ENCODE data around the gene PDZD2.
A peak's percentile ranks its signal among the peaks of the same experiment; 100 is the strongest.

PDZD2 gene

GRCh38 chr5:31942546-31942945, 303.6 kb downstream of the PDZD2 start:
- Histone ChIP-seq H3K9me3 (no peaks in the 10 kb centered on the region), H3K36me3 (no peaks in the 10 kb centered on the region), H3K9ac (no peak overlapping the region), H4K20me1 (no peaks in the 10 kb centered on the region), H3K4me2 (no peak overlapping the region), H3K27me3 (no peaks in the 10 kb centered on the region), H3K4me3 (no peak overlapping the region), H3K4me1 (no peaks in the 10 kb centered on the region), H3K27ac (no peak overlapping the region)
- TF ChIP-seq Cebpa-rat (IDR thresholded peaks at IDR 0.05), result no peak

DNA sequence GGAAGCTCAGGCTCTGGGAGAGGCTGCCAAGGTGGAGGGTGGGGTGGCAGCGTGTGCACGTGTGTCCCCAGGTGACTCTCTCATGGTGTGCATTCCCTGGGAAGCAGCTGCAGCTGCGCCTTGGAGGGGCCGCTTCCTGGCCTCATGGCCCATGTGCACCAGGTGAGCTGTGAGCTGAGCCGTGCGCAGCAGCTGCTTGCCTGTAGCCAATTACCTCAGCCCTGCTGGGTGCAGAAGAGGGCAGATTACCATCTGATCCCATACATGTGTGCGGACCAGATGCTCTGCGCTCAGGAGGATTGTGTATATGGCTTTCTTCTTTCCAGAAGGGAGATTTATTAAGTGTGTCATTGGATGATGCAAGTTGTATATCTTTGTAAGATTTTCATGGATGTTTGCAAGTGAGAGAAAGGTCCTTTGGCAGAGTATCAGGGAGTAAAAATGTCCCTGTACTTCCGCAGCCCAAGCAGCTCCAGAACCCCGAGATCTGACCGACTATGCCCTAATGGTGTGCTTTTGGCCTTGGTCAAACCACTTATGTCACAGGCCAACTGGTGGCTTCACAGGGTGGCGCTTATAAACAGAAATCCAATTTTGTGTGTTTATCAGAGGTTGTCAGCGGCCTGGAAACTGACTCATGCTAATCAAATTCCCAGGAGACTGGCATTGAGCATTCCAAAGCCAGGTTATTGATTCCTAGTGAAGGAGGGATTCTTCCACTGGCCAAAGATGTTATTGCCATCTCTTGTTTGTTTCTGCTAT, 305.9 kb downstream of the PDZD2 start:
- no peak for TF ChIP-seq Cebpa-rat (IDR thresholded peaks at IDR 0.05)
- no peak overlapping the region for H3K27ac ChIP-seq
- no peak overlapping the region for H3K4me3 ChIP-seq
- no peaks in the 10 kb centered on the region for H3K36me3 ChIP-seq
- H3K27me3 ChIP-seq, result no peaks in the 10 kb centered on the region
- no peaks in the 10 kb centered on the region for H3K9me3 ChIP-seq
- no peaks in the 10 kb centered on the region for H4K20me1 ChIP-seq
- H3K4me1 ChIP-seq, result no peaks in the 10 kb centered on the region
- H3K4me2 ChIP-seq, result no peak overlapping the region
- H3K9ac ChIP-seq, result no peak overlapping the region

DNA sequence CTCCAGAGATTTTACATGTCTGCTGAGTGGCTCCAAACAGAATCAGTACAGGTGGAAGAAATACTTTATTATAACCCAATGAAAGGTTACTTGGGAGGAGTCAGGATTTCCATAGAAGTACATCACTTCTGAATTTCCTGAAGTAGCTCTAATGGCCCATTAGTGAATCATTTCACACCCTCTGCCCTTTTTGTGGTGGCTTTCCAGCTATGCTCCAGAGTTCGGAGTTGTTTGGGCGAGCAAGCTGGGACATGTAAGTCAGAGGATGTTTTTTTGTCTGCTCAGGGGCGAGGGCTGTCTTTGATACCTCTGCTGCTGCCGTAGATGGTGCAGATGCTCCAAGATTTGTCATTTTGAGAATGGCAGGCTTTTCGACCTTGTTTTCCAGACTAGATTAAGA, 309.1 kb downstream of the PDZD2 start:
- no peak for TF ChIP-seq Cebpa-rat (IDR thresholded peaks at IDR 0.05)
- H3K4me3 ChIP-seq, result no peak overlapping the region

GRCh38 chr5:31952067-31952466, 313.1 kb downstream of the PDZD2 start:
- Histone ChIP-seq H3K9me3 (no peaks in the 10 kb centered on the region), H4K20me1 (no peaks in the 10 kb centered on the region), H3K4me3 (no peak overlapping the region), H3K27ac (no peak overlapping the region), H3K4me1 (no peaks in the 10 kb centered on the region), H3K9ac (no peak overlapping the region), H3K36me3 (no peaks in the 10 kb centered on the region), H3K4me2 (no peak overlapping the region), H3K27me3 (no peaks in the 10 kb centered on the region)
- TF ChIP-seq Cebpa-rat (IDR thresholded peaks at IDR 0.05), result no peak

More for the DNA sequence above, 309.1 kb downstream of the PDZD2 start:
- Histone ChIP-seq H3K27ac (no peak overlapping the region), H3K9ac (no peak overlapping the region), H3K4me1 (no peaks in the 10 kb centered on the region), H4K20me1 (no peaks in the 10 kb centered on the region), H3K36me3 (no peaks in the 10 kb centered on the region), H3K27me3 (no peaks in the 10 kb centered on the region), H3K4me2 (no peak overlapping the region), H3K9me3 (no peaks in the 10 kb centered on the region)

DNA sequence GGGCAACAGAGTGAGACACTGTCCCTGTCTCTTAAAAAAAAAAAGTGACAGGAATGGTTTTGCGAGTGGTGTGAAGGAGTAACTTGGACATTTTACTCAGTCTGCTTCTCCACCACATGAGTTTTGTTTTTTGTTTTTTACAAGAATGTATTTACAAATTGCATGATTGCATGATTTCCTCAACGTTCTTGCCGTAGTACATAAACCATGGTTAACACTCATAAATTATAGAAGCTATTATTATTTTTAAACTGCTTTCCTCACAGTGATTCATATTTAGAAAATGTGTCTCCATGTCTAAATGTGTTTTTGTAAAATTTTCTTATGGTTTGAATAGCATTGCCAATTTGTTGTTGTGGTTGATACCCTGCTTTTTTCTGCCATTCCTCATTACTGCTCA, 315.2 kb downstream of the PDZD2 start:
- H3K4me2 ChIP-seq, result no peak overlapping the region
- H3K4me3 ChIP-seq, result no peak overlapping the region
- no peaks in the 10 kb centered on the region for H4K20me1 ChIP-seq
- no peak overlapping the region for H3K27ac ChIP-seq
- TF ChIP-seq Cebpa-rat (IDR thresholded peaks at IDR 0.05), result no peak
- no peaks in the 10 kb centered on the region for H3K4me1 ChIP-seq
- no peaks in the 10 kb centered on the region for H3K9me3 ChIP-seq
- no peak overlapping the region for H3K9ac ChIP-seq
- no peaks in the 10 kb centered on the region for H3K36me3 ChIP-seq
- H3K27me3 ChIP-seq, result no peaks in the 10 kb centered on the region

GRCh38 chr5:31957151-31957550, 318.2 kb downstream of the PDZD2 start:
- H3K9me3 ChIP-seq, result no peaks in the 10 kb centered on the region
- no peak for TF ChIP-seq Cebpa-rat (IDR thresholded peaks at IDR 0.05)
- no peak overlapping the region for H3K4me2 ChIP-seq
- H3K36me3 ChIP-seq, result no peaks in the 10 kb centered on the region
- no peaks in the 10 kb centered on the region for H3K27me3 ChIP-seq
- H3K9ac ChIP-seq, result no peak overlapping the region
- H4K20me1 ChIP-seq, result no peaks in the 10 kb centered on the region
- no peak overlapping the region for H3K4me3 ChIP-seq
- H3K27ac ChIP-seq, result no peak overlapping the region
- peaks cover under 1% of the 10 kb centered on the region; the same call in 1 of the 2 replicates for H3K4me1 ChIP-seq

DNA sequence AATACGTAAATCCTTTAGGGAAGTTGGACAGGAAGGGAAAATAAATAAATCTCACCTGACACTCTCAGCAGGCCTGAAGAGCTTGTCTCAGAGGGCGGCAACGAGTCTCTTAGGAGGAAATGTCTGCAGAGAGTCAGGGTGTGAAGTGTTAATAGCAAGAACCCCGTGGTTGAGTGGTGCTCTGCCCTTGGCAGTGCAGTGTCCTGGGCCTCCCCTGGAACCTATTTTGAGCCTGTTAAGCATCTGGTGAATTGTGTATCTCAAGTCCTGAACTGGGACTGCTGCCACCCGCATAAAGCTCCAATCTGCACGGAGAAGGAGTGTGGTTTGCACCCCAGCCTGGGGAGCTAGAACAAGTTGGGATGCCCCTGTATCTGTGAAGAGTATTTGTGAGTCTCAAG, 323.4 kb downstream of the PDZD2 start:
- H3K27ac ChIP-seq, result no peak overlapping the region
- H4K20me1 ChIP-seq, result no peaks in the 10 kb centered on the region
- no peaks in the 10 kb centered on the region for H3K27me3 ChIP-seq
- H3K4me2 ChIP-seq, result peak overlapping the region; percentile 32
- peaks cover 3% of the 10 kb centered on the region; the same call in 1 of the 2 replicates for H3K9me3 ChIP-seq
- no peak overlapping the region for H3K4me3 ChIP-seq
- peaks cover 14% of the 10 kb centered on the region for H3K4me1 ChIP-seq
- H3K9ac ChIP-seq, result no peak overlapping the region
- no peaks in the 10 kb centered on the region for H3K36me3 ChIP-seq
- no peak for TF ChIP-seq Cebpa-rat (IDR thresholded peaks at IDR 0.05)

GRCh38 chr5:31962871-31963307, 324.0 kb downstream of the PDZD2 start:
- H3K27me3 ChIP-seq, result no peaks in the 10 kb centered on the region
- no peak for TF ChIP-seq Cebpa-rat (IDR thresholded peaks at IDR 0.05)
- peaks cover 14% of the 10 kb centered on the region for H3K4me1 ChIP-seq
- H3K9me3 ChIP-seq, result peaks cover 3% of the 10 kb centered on the region; the same call in 1 of the 2 replicates
- peak overlapping the region; percentile 32 for H3K4me2 ChIP-seq
- H4K20me1 ChIP-seq, result no peaks in the 10 kb centered on the region
- H3K4me3 ChIP-seq, result no peak overlapping the region
- no peak overlapping the region for H3K9ac ChIP-seq
- H3K27ac ChIP-seq, result no peak overlapping the region
- H3K36me3 ChIP-seq, result no peaks in the 10 kb centered on the region

- Histone ChIP-seq H3K4me2 (no peak overlapping the region; the same call in 1 of the 2 replicates), H3K27ac (no peak overlapping the region), H3K4me3 (no peak overlapping the region), H3K9me3 (peaks cover 3% of the 10 kb centered on the region; the same call in 1 of the 2 replicates), H3K9ac (no peak overlapping the region), H3K36me3 (no peaks in the 10 kb centered on the region), H3K4me1 (peaks cover 14% of the 10 kb centered on the region), H4K20me1 (no peaks in the 10 kb centered on the region), H3K27me3 (no peaks in the 10 kb centered on the region)
- no peak for TF ChIP-seq Cebpa-rat (IDR thresholded peaks at IDR 0.05)
Observed at GRCh38 chr5:31963358-31964006, 324.6 kb downstream of the PDZD2 start.

DNA sequence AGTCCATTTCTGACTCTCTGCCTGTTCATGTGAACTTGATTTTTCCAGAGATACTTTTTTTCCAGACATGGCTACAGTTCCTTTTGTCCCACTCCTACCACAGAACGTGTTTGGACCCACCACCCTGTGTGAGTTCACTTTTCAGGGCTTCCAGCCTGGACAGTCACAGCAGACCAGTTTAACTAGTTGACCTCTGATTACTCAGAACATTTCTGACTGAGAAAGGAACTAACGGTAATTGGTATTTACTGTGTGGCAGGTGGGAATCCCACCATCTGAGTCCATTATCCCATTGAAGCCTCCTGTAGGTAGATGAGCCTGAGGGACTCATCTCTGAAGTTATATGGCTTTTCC, 325.1 kb downstream of the PDZD2 start:
- H3K9ac ChIP-seq, result no peak overlapping the region
- H3K27ac ChIP-seq, result no peak overlapping the region
- H3K4me2 ChIP-seq, result no peak overlapping the region

More for the DNA sequence above, 325.1 kb downstream of the PDZD2 start:
- no peaks in the 10 kb centered on the region for H4K20me1 ChIP-seq
- no peaks in the 10 kb centered on the region for H3K27me3 ChIP-seq
- peaks cover 14% of the 10 kb centered on the region for H3K4me1 ChIP-seq
- TF ChIP-seq Cebpa-rat (IDR thresholded peaks at IDR 0.05), result no peak
- H3K9me3 ChIP-seq, result peaks cover 3% of the 10 kb centered on the region; the same call in 1 of the 2 replicates
- H3K4me3 ChIP-seq, result no peak overlapping the region
- H3K36me3 ChIP-seq, result no peaks in the 10 kb centered on the region
